GM20000 (cell line): ENCODE data around the gene TBC1D7.
A peak's percentile ranks its signal among the peaks of the same experiment; 100 is the strongest.

Experiments
- DNase-seq: peaks from one replicate; pipeline ENCODE4 v3.0.0; 2012; ENCODE audit warnings: low spot score
- CTCF ChIP-seq: IDR thresholded peaks from 2 replicates; pipeline ENCODE4 v1.5.1; 2012; ENCODE audit warnings: mild to moderate bottlenecking, control low read depth; ENCODE audit errors: extremely low read depth, missing control alignments

TBC1D7 gene

GRCh38 chr6:13328076-13328874 lies at the start of gene TBC1D7:
Gene TBC1D7, minus strand, starts transcription at chr6:13328537. Its CDS starts 1,639 bp downstream, at chr6:13326898.
- peak; percentile 93 for DNase-seq
- no peak for TF ChIP-seq CTCF

DNA sequence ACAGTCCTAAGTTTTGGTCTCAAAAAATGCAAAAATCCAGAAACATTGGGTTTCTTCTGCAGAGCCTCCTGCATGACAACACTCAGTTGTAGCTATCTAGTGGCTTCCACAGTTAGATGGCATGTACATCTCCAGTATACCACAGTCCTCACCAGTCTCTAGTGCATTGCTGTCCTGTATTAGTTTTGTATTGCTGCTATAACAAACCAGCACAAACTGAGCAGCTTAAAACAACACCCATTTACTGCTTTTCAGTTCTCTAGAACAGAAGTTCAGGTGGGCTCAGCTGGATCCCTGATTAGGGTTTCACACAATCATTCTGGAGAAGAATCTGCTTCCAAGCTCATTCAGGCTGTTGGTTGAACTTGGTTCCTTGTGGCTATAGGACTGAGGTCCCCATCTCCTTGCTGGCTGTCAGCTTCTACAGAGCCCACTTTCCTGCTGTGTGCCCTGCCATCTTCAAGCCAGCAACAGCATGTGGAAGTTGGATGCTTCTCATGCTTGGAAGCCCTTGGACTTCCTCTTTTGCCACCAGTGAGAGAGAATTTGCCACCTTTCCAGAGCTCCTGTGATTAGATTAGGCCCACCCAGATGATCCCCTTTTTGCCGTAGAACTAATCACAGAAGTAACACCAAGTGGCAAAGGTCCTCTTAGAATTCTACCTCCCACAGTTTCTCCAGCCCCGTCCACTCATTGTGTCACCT lies 48.9 kb upstream of the TBC1D7 start:
- TF ChIP-seq CTCF = no peak
- no peak for DNase-seq

- DNase-seq = peak; percentile 77
- no peak for TF ChIP-seq CTCF
These were observed 47.1 kb upstream of the TBC1D7 start for GRCh38 chr6:13375360-13375878.

- no peak for DNase-seq
- TF ChIP-seq CTCF = no peak
These were observed 45.6 kb upstream of the TBC1D7 start for GRCh38 chr6:13373919-13374318.

GRCh38 chr6:13373488-13373886 lies 45.1 kb upstream of the TBC1D7 start:
- DNase-seq = no peak
- no peak for TF ChIP-seq CTCF

DNA sequence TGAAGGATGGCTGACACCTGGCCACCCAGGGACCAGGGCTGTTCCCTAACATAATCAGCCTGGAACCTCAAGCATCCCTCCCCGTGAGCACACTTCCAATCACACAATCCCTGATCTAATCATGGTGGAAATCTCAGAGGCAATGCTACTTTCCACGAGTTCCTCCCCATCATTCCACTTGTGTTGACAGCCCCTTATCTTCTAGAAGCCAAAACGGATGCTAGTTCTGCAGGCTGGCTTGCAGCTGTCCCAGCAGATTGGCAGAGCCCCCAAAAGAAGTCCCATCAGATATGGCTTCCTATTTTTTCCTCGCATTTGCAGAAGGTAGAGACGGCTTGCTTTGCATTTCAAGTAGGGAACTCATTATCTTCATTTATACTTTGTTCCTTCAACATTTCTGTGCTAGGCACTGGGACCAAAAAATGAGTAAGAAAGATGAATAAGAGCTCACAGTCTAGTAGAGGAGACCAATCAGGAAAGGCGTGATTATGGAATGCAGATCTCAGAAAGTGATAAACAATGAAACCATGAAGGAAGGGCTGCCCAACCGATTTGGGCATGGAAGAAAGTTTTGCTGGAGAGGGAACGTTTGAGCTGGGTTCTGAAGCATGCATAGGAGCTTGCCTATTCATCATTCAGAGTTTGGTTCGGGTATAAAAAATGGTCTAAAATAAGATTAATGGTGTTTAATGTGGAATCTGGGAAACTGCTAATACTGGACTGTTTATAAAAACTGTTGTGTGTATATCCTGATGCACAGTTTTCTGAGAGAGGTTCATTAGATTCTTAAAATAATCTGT lies 44.6 kb upstream of the TBC1D7 start:
- no peak for DNase-seq
- TF ChIP-seq CTCF = no peak
